Gastroesophageal sphincter (tissue), 3 donors: ENCODE data around the gene RYR3.

Source experiments
- CTCF ChIP-seq, 4 experiments: fragments of 200-600 bp in 2 of 4; fragments of 450-650 bp in 2 of 4; sonication (generic) in 1 of 4; IDR thresholded peaks; one replicate each; pipeline ENCODE4 v1.5.1; 2017 to 2019; ENCODE audit warnings: antibody characterized with exemption in 4 of 4, mild to moderate bottlenecking in 2 of 4, moderate library complexity in 2 of 4
- POLR2AphosphoS5 ChIP-seq: sonication (generic); formaldehyde crosslinking; IDR thresholded peaks from one replicate; pipeline ENCODE4 v1.6.1; 2017; ENCODE audit warnings: antibody characterized with exemption

GRCh38 chr15:33317896-33318295 is 7.1 kb downstream of the RYR3 start:
- TF ChIP-seq POLR2AphosphoS5 (no peak), CTCF (IDR thresholded peaks at IDR 0.05) (no peak)
